ENCODE results near the gene SPATA31C1. TPM values are rescaled to one million over a fixed set of nuclear protein-coding genes. Genes with fewer than 3 reads are reported as not detected.
"Not testable (repeated sequence)": the region's sequence is repeated elsewhere in the genome, so short reads cannot be mapped to it uniquely, and the experiment has no call there.

The SPATA31C1 gene
- total RNA-seq (2014; rRNA removed; shearing (Covaris generic); ENCODE audit: low replicate concordance), result not detected in 2 replicates

DNA sequence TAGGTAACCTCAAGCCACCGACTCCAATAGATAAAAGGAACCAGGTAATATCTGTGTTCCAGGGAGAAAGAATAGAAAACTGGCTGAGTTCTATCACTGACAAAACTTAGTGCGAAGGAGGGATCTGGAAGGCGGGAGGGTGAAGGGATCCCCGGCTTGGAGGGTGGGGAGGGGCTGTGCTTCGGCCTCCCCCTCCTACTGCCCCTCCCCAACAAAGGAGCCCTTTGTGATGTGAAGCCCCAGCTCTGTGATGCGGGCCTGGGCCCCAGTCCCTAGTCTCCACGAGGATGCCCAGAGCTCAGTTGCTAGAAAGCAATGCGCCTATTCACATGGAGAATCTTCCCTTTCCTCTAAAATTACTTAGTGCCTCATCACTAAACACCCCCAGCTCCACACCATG, at the start of gene SPATA31C1:
Gene SPATA31C1, plus strand, starts transcription at position 301 of the 400 bp plus-strand sequence.
- DNase-seq (ENCODE audit: low read depth); in situ Hi-C loops (cut with HindIII; ENCODE audit: low pct_unique_long_range_greater_than_20kb, low sequenced_read_pairs): not testable (repeated sequence)

- no peak for DNase-seq (ENCODE audit: low read depth)
- in situ Hi-C loops (cut with HindIII; ENCODE audit: low pct_unique_long_range_greater_than_20kb, low sequenced_read_pairs), result no loop called here
Measured at GRCh38 chr9:87868175-87868574, 49.6 kb upstream of the SPATA31C1 start.

DNA sequence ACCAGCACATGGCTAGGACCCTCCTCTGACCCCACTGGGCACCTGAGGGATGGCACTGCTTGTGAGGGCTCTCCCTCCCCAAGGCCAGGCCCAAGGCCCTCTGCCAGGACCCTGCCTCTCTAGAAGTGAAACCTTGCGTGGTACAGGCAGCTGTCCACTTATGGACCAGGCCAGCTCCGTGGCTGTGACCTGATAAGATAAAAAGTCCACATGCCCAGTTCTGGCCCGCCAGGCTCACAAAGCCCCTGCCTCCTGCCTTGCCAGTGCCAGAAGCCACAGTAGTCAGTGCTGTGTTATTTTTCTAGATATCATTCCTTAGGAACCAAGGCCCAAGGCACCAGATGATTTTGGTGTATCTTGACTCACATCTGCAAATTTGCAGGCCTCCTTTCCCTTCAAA, 49.1 kb upstream of the SPATA31C1 start:
- in situ Hi-C loops (cut with HindIII; ENCODE audit: low pct_unique_long_range_greater_than_20kb, low sequenced_read_pairs), result no loop called here
- no peak for DNase-seq (ENCODE audit: low read depth)

DNA sequence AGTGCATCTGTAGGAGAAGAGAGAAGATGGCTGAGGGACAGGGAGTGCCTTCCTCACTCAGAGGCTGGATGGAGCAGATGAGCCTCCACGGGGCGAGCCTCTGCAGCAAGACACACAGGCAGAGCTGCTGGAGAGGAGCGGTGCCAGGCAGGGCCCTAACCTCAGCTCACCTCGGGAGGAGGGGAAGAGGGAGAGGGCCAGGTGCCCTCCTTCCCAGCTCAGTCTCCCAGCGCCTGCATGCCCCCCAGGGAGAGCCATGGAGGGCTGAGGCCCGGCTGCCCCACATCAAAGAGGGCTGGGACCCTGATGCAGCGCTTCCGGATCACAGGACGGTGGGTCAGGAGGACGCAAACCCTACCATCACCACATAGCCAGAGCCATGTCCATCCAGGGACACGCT, 48.7 kb upstream of the SPATA31C1 start:
- in situ Hi-C loops (cut with HindIII; ENCODE audit: low pct_unique_long_range_greater_than_20kb, low sequenced_read_pairs), result no loop called here
- no peak for DNase-seq (ENCODE audit: low read depth)

DNA sequence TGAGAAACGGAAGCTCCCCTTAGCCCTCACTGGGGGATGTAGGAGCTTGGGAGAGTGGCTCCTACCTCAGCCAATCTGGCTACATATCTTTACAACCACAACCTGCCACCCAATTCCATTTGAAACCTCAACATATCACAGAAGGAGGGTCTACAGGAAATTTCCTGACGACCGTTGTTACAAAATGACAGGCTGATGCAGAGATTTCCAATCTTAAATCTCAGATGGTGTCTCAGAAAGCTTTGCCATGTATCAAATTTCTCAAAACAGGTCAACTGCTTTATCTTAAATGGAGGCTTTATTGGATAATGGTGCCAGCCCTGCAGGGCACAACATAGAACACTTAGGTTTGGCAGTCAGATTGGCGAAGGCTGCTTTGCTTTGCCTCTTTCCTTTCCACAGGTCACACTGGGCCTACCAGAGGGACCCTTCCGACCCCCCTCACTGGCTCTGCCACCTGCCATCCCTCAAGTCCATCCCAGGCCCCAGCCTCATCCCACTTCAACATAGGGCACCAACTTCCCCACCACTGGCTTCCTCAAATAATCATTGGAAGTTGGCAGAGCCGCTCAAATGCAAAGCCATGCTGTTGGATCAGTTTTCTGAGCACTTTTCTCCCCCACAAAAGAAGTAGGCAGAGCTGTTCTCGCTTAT, 46.2 kb upstream of the SPATA31C1 start:
- DNase-seq (ENCODE audit: low read depth), result no peak
- in situ Hi-C loops (cut with HindIII; ENCODE audit: low pct_unique_long_range_greater_than_20kb, low sequenced_read_pairs), result no loop called here

DNA sequence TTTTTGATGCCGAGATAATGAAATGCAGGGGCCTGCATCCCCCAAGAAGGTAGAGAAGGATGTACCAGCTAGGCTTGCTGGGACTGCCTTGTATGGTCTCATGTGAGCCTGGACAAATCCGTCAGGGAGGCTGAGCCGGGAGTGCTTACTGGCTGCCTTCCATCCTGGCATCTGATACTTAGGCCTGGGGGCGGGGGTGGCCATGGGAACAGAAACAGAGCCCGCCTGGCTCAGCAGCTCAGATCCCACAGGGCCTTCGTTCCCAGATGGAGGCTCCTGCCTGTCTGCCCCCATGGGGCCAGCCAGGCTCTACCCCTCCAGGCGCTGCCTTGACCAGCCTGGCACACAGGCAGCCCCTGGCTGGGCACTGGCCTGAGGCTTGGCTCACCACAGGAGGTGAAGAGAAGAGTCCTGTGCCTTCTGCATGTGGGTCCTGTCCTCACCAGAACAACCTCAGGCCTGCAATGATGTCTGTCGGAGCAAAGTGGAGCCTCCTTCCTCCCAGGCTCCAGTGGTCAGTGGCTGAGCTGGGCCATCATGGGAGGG, 45.6 kb upstream of the SPATA31C1 start:
- in situ Hi-C loops (cut with HindIII; ENCODE audit: low pct_unique_long_range_greater_than_20kb, low sequenced_read_pairs), result no loop called here
- DNase-seq (ENCODE audit: low read depth), result no peak

DNA sequence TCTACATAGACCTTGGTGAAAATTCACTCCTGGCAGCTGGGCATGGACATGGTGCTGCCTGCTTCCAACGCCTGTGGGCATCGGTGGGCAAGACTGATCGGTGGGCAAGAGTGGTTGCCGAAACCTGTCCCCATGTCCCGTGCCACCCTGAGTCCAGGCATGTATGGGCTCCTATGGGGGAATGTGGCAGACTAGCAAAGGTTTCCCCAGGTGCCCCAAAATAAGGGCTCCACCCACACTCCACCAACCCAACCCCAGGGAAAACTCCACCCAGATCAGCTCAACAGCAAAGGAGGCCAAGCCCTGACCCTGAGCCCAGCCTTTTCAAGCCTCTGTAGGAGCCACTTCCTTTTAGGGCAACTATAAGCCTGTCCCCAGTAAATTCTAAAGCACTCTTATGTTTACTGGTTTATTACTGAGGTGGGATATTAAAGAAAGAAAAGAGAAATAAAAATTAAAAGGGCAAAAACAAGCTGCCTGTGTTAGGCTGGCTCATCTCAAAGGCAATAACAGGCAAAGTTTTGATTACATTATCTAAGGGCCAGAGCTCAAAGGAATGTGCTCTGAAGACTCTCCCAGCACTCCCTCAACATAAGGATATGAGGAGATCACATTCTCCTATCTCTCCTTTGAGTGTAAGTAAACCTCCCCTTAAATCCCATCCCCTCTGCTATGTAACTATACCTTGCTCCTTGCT, 44.0 kb upstream of the SPATA31C1 start:
- in situ Hi-C loops (cut with HindIII; ENCODE audit: low pct_unique_long_range_greater_than_20kb, low sequenced_read_pairs), result no loop called here
- DNase-seq (ENCODE audit: low read depth), result no peak

GRCh38 chr9:87874304-87874623, 43.5 kb upstream of the SPATA31C1 start:
- DNase-seq (ENCODE audit: low read depth), result no peak
- in situ Hi-C loops (cut with HindIII; ENCODE audit: low pct_unique_long_range_greater_than_20kb, low sequenced_read_pairs), result no loop called here

DNA sequence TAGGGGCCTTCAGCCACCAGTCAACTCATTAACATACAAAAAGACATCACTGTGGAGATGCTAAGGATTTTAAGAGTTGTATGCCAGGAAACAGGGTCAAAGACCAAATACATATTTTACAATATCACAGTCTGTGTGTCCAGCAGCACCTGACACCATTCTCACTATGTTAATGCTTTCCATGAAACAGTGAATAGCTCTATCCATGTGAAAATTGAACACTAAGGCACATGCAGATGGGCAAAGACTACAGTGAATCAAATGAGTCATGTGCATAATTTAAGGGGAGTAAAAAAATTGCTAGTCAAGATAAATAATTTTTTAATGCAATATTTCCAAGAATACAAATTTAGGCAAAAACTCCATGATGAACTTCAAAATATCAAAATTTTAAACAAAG, 42.7 kb upstream of the SPATA31C1 start:
- no peak for DNase-seq (ENCODE audit: low read depth)
- in situ Hi-C loops (cut with HindIII; ENCODE audit: low pct_unique_long_range_greater_than_20kb, low sequenced_read_pairs), result no loop called here

DNA sequence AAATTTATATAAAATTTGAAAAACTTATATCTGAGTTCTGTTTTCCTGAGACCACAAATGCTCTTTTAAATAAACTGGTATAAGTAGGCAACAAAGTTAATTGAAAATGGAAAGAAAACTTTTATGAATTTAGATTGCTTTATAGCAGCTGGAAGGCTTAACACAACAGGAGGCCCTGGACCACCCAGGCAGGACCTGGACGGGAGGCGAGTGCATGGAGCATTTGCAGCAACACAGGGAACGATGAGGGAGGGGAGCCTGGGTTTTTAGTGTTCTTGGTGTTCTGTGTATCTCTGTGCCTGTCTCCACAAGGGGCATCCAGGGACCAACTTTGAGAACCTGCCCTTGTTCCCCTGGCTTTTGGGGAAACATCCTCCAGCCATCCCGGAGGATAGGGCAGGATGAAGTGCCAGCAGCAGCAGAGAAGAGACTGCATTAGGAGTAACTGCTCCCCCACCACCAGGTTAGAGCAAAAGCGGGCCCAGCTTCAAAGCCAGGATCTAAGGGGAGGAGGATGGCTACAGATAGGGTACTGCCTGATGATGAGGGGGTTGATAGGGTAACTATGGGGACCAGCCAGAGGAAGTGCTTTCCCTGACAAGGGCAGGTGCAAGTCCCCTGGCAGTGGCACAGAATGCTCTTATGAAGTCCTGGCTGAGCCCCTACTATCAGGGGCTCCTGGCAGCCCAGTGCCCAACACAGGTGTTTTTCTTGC, 41.8 kb upstream of the SPATA31C1 start:
- in situ Hi-C loops (cut with HindIII; ENCODE audit: low pct_unique_long_range_greater_than_20kb, low sequenced_read_pairs), result no loop called here
- no peak for DNase-seq (ENCODE audit: low read depth)

GRCh38 chr9:87876708-87877107, 41.1 kb upstream of the SPATA31C1 start:
- DNase-seq (ENCODE audit: low read depth), result no peak
- in situ Hi-C loops (cut with HindIII; ENCODE audit: low pct_unique_long_range_greater_than_20kb, low sequenced_read_pairs), result no loop called here

GRCh38 chr9:87878989-87879511, 38.7 kb upstream of the SPATA31C1 start:
- DNase-seq (ENCODE audit: low read depth), result peak; percentile 62
- in situ Hi-C loops (cut with HindIII; ENCODE audit: low pct_unique_long_range_greater_than_20kb, low sequenced_read_pairs), result no loop called here

GRCh38 chr9:87880116-87880515, 37.6 kb upstream of the SPATA31C1 start:
- DNase-seq (ENCODE audit: low read depth), result no peak
- in situ Hi-C loops (cut with HindIII; ENCODE audit: low pct_unique_long_range_greater_than_20kb, low sequenced_read_pairs), result no loop called here

DNA sequence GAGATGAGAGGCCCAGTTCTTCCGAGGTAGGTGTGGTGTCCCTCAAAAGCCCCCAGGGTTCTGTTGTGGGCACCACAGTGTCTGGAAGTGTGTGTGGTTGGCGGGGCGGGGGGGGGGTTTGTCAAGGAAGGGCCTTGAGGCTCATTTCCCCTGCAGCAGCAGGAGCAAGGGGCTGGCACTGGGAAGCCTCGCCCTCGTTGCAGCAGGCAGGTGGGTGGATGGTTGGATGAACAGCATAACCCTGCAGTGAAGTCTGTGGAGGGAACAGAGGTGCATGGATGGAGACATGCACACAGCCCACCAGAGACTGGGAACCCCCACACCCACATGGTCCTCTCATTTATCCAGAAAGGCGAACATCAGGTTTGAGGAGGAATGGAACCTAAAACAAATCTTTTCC, 37.1 kb upstream of the SPATA31C1 start:
- in situ Hi-C loops (cut with HindIII; ENCODE audit: low pct_unique_long_range_greater_than_20kb, low sequenced_read_pairs), result no loop called here

GRCh38 chr9:87882627-87883026, 35.1 kb upstream of the SPATA31C1 start, which contains the start of gene SPATA31E1:
Gene SPATA31E1 (plus strand): TSS chr9:87882877. CDS start chr9:87882892, 15 bp downstream.
- in situ Hi-C loops (cut with HindIII; ENCODE audit: low pct_unique_long_range_greater_than_20kb, low sequenced_read_pairs), result no loop called here
- DNase-seq (ENCODE audit: low read depth), result no peak

More for the DNA sequence above, 37.1 kb upstream of the SPATA31C1 start:
- DNase-seq (ENCODE audit: low read depth), result no peak

- in situ Hi-C loops (cut with HindIII; ENCODE audit: low pct_unique_long_range_greater_than_20kb, low sequenced_read_pairs), result no loop called here
- DNase-seq (ENCODE audit: low read depth), result no peak
Measured at GRCh38 chr9:87883274-87883673, 34.5 kb upstream of the SPATA31C1 start.

- in situ Hi-C loops (cut with HindIII; ENCODE audit: low pct_unique_long_range_greater_than_20kb, low sequenced_read_pairs), result no loop called here
- DNase-seq (ENCODE audit: low read depth), result no peak
Measured at GRCh38 chr9:87883990-87884389, 33.8 kb upstream of the SPATA31C1 start.

DNA sequence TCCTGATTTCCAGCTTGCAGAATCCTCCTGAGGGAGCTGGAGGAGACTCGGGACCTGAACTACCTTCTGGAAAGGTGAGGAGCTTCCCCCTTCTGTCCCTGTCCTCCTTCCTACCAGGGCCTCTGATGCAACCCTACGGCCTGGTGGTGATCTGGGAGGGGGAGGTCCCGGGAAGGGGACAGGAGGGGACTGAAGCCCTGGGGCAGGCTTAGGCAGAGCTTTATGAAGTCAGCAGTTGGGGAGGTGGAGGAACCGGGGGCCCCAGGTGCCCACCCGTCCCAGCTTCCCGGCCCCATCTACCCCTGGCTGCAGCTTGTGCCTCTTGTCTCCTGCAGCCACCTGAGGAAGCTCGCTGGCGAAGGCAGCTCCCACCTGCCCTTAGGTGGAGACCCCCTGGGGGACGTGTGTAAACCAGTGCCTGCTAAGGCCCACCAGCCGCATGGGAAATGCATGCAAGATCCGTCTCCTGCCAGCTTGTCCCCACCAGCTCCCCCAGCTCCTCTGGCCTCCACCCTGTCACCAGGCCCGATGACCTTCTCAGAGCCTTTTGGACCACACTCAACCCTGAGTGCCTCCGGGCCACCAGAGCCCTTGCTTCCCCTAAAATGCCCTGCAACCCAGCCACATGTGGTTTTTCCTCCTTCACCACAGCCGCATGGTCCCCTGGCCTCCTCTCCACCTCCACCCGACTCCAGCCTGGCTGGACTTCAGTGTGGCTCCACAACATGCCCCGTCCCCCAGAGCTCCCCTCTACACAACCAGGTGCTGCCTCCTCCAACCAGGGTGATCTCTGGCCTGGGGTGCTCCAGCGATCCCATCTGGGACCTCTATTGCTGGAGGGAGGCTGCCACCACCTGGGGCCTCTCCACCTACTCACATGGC, 32.9 kb upstream of the SPATA31C1 start:
- in situ Hi-C loops (cut with HindIII; ENCODE audit: low pct_unique_long_range_greater_than_20kb, low sequenced_read_pairs), result no loop called here
- no peak for DNase-seq (ENCODE audit: low read depth)

Measured in Caki2 (cell line).